Mesenchymal stem cell (in vitro differentiated cells and primary cell): ENCODE data around the gene NUP210.
A peak's percentile ranks its signal among the peaks of the same experiment; 100 is the strongest.

ENCODE experiments used
- DNase-seq: peaks from one replicate; pipeline ENCODE4 v3.0.0-alpha.2; 2013
- H2AFZ ChIP-seq: one replicate; pipeline ENCODE4 v1.6.1; 2013; ENCODE audit warnings: low read depth, mild to moderate bottlenecking, control low read depth, inconsistent platforms, low read length, moderate library complexity
- H2AK5ac ChIP-seq: 2 replicates; pipeline ENCODE4 v1.6.1; 2013; ENCODE audit warnings: low read length, moderate library complexity, mild to moderate bottlenecking, inconsistent platforms; ENCODE audit not compliant: severe bottlenecking
- H2BK120ac ChIP-seq: one replicate; pipeline ENCODE4 v1.6.1; 2013; ENCODE audit warnings: low read depth, mild to moderate bottlenecking, inconsistent platforms, low read length, moderate library complexity
- H2BK12ac ChIP-seq, 2 experiments: one replicate each; pipeline ENCODE4 v1.6.1; 2013; ENCODE audit warnings: inconsistent platforms in 2 of 2, low read length in 2 of 2, mild to moderate bottlenecking in 2 of 2, moderate library complexity in 2 of 2, control low read depth in 1 of 2
- H2BK15ac ChIP-seq: one replicate; pipeline ENCODE4 v1.6.1; 2013; ENCODE audit warnings: mild to moderate bottlenecking, low read depth, inconsistent platforms; ENCODE audit not compliant: poor library complexity, severe bottlenecking
- H2BK5ac ChIP-seq: 2 replicates; pipeline ENCODE4 v1.6.1; 2013; ENCODE audit warnings: low read depth, mild to moderate bottlenecking, low read length, control low read depth, inconsistent platforms; ENCODE audit not compliant: poor library complexity, severe bottlenecking
- H3K14ac ChIP-seq, 2 experiments: one replicate each; pipeline ENCODE4 v1.6.1; 2013; ENCODE audit warnings: inconsistent platforms in 2 of 2, low read length in 2 of 2, control low read depth in 1 of 2, mild to moderate bottlenecking in 1 of 2, moderate library complexity in 1 of 2
- H3K18ac ChIP-seq, 2 experiments: one replicate each; pipeline ENCODE4 v1.6.1; 2013; ENCODE audit warnings: inconsistent platforms in 2 of 2, low read length in 2 of 2, control low read depth in 1 of 2, low read depth in 1 of 2, mild to moderate bottlenecking in 1 of 2
- H3K23ac ChIP-seq, 2 experiments: one replicate each; pipeline ENCODE4 v1.6.1; 2013; ENCODE audit warnings: inconsistent platforms in 2 of 2, low read length in 2 of 2, mild to moderate bottlenecking in 2 of 2, moderate library complexity in 2 of 2, control low read depth in 1 of 2
- H3K27ac ChIP-seq: 2 replicates; pipeline ENCODE4 v1.5.1; 2013; ENCODE audit warnings: mild to moderate bottlenecking, moderate library complexity, low read length, control low read depth, inconsistent platforms; ENCODE audit not compliant: poor library complexity, severe bottlenecking
- H3K27me3 ChIP-seq, 2 experiments: 2 replicates each; pipeline versions ENCODE4 v1.6.1 to v1.7.0; 2013; ENCODE audit warnings: low read length in 2 of 2, mild to moderate bottlenecking in 2 of 2, moderate library complexity in 2 of 2, control low read depth in 1 of 2, inconsistent platforms in 1 of 2; ENCODE audit not compliant: control insufficient read depth in 1 of 2, insufficient read depth in 1 of 2
- H3K36me3 ChIP-seq, 2 experiments: 2 replicates each; pipeline versions ENCODE4 v1.6.1 to v1.7.0; 2013; ENCODE audit warnings: low read length in 2 of 2, control low read depth in 1 of 2, inconsistent platforms in 1 of 2, low read depth in 1 of 2, mild to moderate bottlenecking in 1 of 2; ENCODE audit not compliant: insufficient read depth in 2 of 2, control insufficient read depth in 1 of 2
- H3K4ac ChIP-seq, 2 experiments: one replicate each; pipeline ENCODE4 v1.6.1; 2013; ENCODE audit warnings: inconsistent platforms in 2 of 2, low read length in 2 of 2, mild to moderate bottlenecking in 2 of 2, moderate library complexity in 2 of 2, control low read depth in 1 of 2, low read depth in 1 of 2
- H3K4me1 ChIP-seq: 2 replicates; pipeline ENCODE4 v1.6.1; 2013; ENCODE audit warnings: low read depth, low read length, control low read depth; ENCODE audit not compliant: control insufficient read depth, insufficient read depth
- H3K4me2 ChIP-seq: 2 replicates; pipeline ENCODE4 v1.6.1; 2013; ENCODE audit warnings: low read length, mild to moderate bottlenecking, inconsistent platforms; ENCODE audit not compliant: poor library complexity, severe bottlenecking
- H3K4me3 ChIP-seq, 2 experiments: 2 replicates each; pipeline versions ENCODE4 v1.5.1 to v1.7.0; 2013; ENCODE audit warnings: low read length in 2 of 2, mild to moderate bottlenecking in 2 of 2, control low read depth in 1 of 2, low read depth in 1 of 2; ENCODE audit not compliant: insufficient read depth in 1 of 2
- H3K79me1 ChIP-seq: replicated peaks from 2 replicates; pipeline ENCODE4 v1.6.1; 2013; ENCODE audit warnings: mild to moderate bottlenecking, control low read depth, low read length, inconsistent platforms; ENCODE audit not compliant: poor library complexity, severe bottlenecking
- H3K9ac ChIP-seq: 2 replicates; pipeline ENCODE4 v1.7.0; 2013; ENCODE audit warnings: mild to moderate bottlenecking, low read length, moderate library complexity
- H3K9me3 ChIP-seq: 2 replicates; pipeline ENCODE4 v1.7.0; 2013; ENCODE audit warnings: mild to moderate bottlenecking, low read length; ENCODE audit not compliant: control insufficient read depth
- H4K8ac ChIP-seq: one replicate; pipeline ENCODE4 v1.6.1; 2013; ENCODE audit warnings: inconsistent platforms, mild to moderate bottlenecking, low read length, moderate library complexity
- H4K91ac ChIP-seq: one replicate; pipeline ENCODE4 v1.6.1; 2013; ENCODE audit warnings: mild to moderate bottlenecking, low read length, inconsistent platforms
- WGBS: methylation state at CpG from one replicate; pipeline ENCODE4 v1.1.7; 2013; ENCODE audit warnings: mixed read lengths; 5-methylcytosine and 5-hydroxymethylcytosine counted together

NUP210 gene

GRCh38 chr3:13358643-13359042, 61.5 kb downstream of the NUP210 start:
- Histone ChIP-seq H3K18ac (no peak overlapping the region), H2AFZ (no peak overlapping the region), H3K4ac (no peak overlapping the region), H2BK120ac (no peak overlapping the region), H3K14ac (no peak overlapping the region), H2BK12ac (no peak overlapping the region), H3K4me3 (no peak overlapping the region), H3K9me3 (no peaks in the 10 kb centered on the region), H3K4me2 (no peak overlapping the region), H3K27me3 (peaks cover 13 to 68% of the 10 kb centered on the region in 2 experiments), H2AK5ac (no peak overlapping the region), H4K8ac (no peak overlapping the region), H3K23ac (no peak overlapping the region), H3K9ac (no peak overlapping the region), H4K91ac (no peak overlapping the region), H3K36me3 (no peaks in the 10 kb centered on the region), H2BK15ac (no peak overlapping the region), H3K79me1 (no peaks in the 10 kb centered on the region), H3K4me1 (peaks cover 4% of the 10 kb centered on the region), H2BK5ac (no peak overlapping the region), H3K27ac (no peak overlapping the region)
- DNase-seq = no peak
- WGBS = 80% methylated on average over 7 of the region's 7 CpGs

DNA sequence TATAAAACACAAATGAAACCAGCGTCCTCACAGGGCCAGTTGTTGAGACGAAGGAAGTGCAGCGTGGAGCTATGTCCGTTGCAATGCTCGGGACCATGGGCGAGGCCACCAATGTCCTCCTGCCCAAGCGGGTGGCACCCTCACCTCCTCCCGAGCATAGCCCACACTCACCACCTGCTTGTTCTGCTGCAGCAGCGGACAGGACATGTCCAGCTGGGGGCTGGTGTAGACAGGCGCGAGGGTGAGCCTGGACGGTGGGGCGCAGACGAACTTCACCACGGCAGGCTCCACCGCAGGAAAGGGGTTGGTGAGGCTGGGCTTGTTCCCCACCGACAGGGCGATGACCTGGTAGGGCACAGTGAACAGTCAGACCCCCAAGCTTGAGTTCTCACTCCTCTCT, 62.1 kb downstream of the NUP210 start:
- Histone ChIP-seq H3K27ac (no peak overlapping the region), H3K4me3 (no peak overlapping the region), H3K27me3 (peaks cover 13 to 62% of the 10 kb centered on the region in 2 experiments), H3K4me2 (no peak overlapping the region), H3K9me3 (no peaks in the 10 kb centered on the region), H4K8ac (no peak overlapping the region), H3K18ac (no peak overlapping the region), H3K79me1 (no peaks in the 10 kb centered on the region), H3K4me1 (peaks cover 4% of the 10 kb centered on the region), H3K23ac (no peak overlapping the region), H2BK12ac (no peak overlapping the region), H2AK5ac (no peak overlapping the region), H2AFZ (no peak overlapping the region), H2BK5ac (no peak overlapping the region), H3K36me3 (no peaks in the 10 kb centered on the region), H4K91ac (no peak overlapping the region), H3K4ac (no peak overlapping the region), H3K9ac (no peak overlapping the region), H3K14ac (no peak overlapping the region), H2BK15ac (no peak overlapping the region), H2BK120ac (no peak overlapping the region)
- WGBS = 86% methylated on average over 18 of the region's 18 CpGs
- no peak for DNase-seq

- H3K4me2 ChIP-seq = no peak overlapping the region
- H3K79me1 ChIP-seq = no peaks in the 10 kb centered on the region
- no peak overlapping the region for H3K9ac ChIP-seq
- H3K27me3 ChIP-seq = peaks cover 13 to 52% of the 10 kb centered on the region in 2 experiments
- H2BK5ac ChIP-seq = no peak overlapping the region
- no peak overlapping the region for H3K14ac ChIP-seq
- H3K18ac ChIP-seq = no peak overlapping the region
- H2AFZ ChIP-seq = no peak overlapping the region
- 88% methylated on average over 11 of the region's 11 CpGs for WGBS
- H3K27ac ChIP-seq = no peak overlapping the region
- DNase-seq = no peak
- H4K8ac ChIP-seq = no peak overlapping the region
- no peak overlapping the region for H2BK12ac ChIP-seq
- H2BK120ac ChIP-seq = no peak overlapping the region
- H3K9me3 ChIP-seq = no peaks in the 10 kb centered on the region
- no peak overlapping the region for H3K4ac ChIP-seq
- H2AK5ac ChIP-seq = no peak overlapping the region
- peaks cover 13% of the 10 kb centered on the region for H3K4me1 ChIP-seq
- H4K91ac ChIP-seq = no peak overlapping the region
- H3K23ac ChIP-seq = no peak overlapping the region
- H3K4me3 ChIP-seq = no peak overlapping the region
- no peak overlapping the region for H2BK15ac ChIP-seq
- H3K36me3 ChIP-seq = no peaks in the 10 kb centered on the region
These were observed 63.0 kb downstream of the NUP210 start for GRCh38 chr3:13357074-13357473.

DNA sequence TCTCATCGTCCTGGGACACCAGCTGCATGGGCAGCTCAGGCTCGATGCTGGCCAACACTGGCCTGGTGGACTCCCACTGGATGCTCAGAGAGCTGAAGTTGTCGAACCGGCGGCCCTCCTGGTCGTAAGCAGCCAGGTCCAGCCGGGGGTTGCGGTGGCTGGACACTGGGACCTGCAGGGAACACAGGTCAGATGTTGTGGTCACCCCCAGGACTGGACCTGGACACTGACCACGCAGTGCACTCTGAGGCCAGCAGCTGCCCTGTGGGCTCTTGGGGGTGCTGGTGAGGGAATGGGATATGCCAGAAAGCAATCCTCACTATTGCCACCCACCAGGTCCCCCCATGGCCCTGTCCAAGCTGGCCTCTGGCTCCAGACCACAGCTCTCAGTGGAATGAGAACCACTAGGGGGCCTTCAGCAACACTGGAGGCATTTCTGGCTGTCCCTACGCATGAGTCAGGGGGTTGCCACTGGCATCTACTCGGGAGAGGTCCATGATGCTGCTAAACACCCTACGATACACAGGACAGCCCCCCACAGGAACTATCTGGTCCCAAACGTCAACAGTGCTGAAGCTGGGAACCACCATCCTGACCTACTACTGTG, 66.1 kb downstream of the NUP210 start:
- peaks cover 20% of the 10 kb centered on the region for H3K4me1 ChIP-seq
- no peak overlapping the region for H3K9ac ChIP-seq
- peak; percentile 17 for DNase-seq
- H2BK5ac ChIP-seq = no peak overlapping the region
- no peaks in the 10 kb centered on the region for H3K79me1 ChIP-seq
- H3K14ac ChIP-seq = no peak overlapping the region
- H4K8ac ChIP-seq = no peak overlapping the region
- no peak overlapping the region for H3K18ac ChIP-seq
- no peak overlapping the region for H3K23ac ChIP-seq
- no peak overlapping the region for H3K4me2 ChIP-seq
- 83% methylated on average over 12 of the region's 13 CpGs for WGBS
- no peak overlapping the region for H4K91ac ChIP-seq
- no peaks in the 10 kb centered on the region for H3K9me3 ChIP-seq
- H3K36me3 ChIP-seq = no peaks in the 10 kb centered on the region
- no peak overlapping the region for H2BK120ac ChIP-seq
- H3K27me3 ChIP-seq = peaks cover 13 to 44% of the 10 kb centered on the region in 2 experiments
- no peak overlapping the region for H3K4ac ChIP-seq
- no peak overlapping the region for H2BK15ac ChIP-seq
- no peak overlapping the region for H2BK12ac ChIP-seq
- no peak overlapping the region for H2AFZ ChIP-seq
- no peak overlapping the region for H3K27ac ChIP-seq
- no peak overlapping the region for H2AK5ac ChIP-seq
- H3K4me3 ChIP-seq = no peak overlapping the region
